22Rv1 (cell line): Measurements from ENCODE around the gene BMP2K.

Experiments used
- ZFX ChIP-seq: fragments of 450-650 bp; IDR thresholded peaks from 2 replicates; pipeline ENCODE4 v1.6.1; 2017; ENCODE audit warnings: antibody characterized with exemption, borderline replicate concordance
- TF ChIP-seq, protein P1 (sequence below): fragments of 450-650 bp; IDR thresholded peaks from 2 replicates; pipeline ENCODE4 v1.5.1; 2017; ENCODE audit warnings: mild to moderate bottlenecking

DNA sequence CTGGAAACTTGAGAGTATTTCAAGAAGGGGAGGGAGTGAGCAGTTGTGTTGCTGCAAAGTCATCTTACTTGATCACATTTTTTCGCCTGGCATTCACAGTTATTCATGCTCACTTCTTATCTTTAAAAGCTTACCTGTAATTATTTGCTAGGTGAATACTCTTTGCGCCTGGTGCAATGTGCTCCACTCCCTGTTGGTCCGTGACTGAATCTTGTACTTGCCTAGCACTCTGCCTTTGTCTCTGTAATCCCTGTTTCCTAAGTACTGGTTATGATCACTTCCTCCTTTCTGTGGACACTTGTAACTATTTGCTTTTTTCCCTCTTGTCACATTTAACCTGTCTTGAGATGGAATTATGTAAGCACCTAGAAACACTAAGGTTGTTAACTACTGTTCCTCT lies 5.8 kb downstream of the BMP2K start:
- TF ChIP-seq, protein P1, sequence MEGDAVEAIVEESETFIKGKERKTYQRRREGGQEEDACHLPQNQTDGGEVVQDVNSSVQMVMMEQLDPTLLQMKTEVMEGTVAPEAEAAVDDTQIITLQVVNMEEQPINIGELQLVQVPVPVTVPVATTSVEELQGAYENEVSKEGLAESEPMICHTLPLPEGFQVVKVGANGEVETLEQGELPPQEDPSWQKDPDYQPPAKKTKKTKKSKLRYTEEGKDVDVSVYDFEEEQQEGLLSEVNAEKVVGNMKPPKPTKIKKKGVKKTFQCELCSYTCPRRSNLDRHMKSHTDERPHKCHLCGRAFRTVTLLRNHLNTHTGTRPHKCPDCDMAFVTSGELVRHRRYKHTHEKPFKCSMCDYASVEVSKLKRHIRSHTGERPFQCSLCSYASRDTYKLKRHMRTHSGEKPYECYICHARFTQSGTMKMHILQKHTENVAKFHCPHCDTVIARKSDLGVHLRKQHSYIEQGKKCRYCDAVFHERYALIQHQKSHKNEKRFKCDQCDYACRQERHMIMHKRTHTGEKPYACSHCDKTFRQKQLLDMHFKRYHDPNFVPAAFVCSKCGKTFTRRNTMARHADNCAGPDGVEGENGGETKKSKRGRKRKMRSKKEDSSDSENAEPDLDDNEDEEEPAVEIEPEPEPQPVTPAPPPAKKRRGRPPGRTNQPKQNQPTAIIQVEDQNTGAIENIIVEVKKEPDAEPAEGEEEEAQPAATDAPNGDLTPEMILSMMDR = no peak
- TF ChIP-seq ZFX = no peak
